Erythroblast (primary cell): Measurements from ENCODE around the gene OR6V1.
"Not testable (repeated sequence)": the region's sequence is repeated elsewhere in the genome, so short reads cannot be mapped to it uniquely, and the experiment has no call there.

Experiments used
- DNase-seq, 2 experiments: peaks; one replicate each; lab custom pipeline; 2025; lab: John Stamatoyannopoulos, UW
- GATA1 ChIP-seq: IDR thresholded peaks from 2 replicates; pipeline ENCODE4 v1.6.1; 2011; ENCODE audit warnings: low read depth, mild to moderate bottlenecking, control low read depth, low read length, moderate library complexity
- POLR2A ChIP-seq: IDR thresholded peaks from 2 replicates; pipeline ENCODE4 v1.6.1; 2011; ENCODE audit warnings: mild to moderate bottlenecking, low read length

Gene OR6V1

GRCh38 chr7:143054621-143055020 lies 2.5 kb downstream of the OR6V1 start:
- no peak for TF ChIP-seq GATA1
- no peak for TF ChIP-seq POLR2A
- DNase-seq: no peak

- TF ChIP-seq POLR2A (no peak), GATA1 (no peak)
- DNase-seq: no peak
These were observed 3.6 kb downstream of the OR6V1 start for GRCh38 chr7:143055754-143056153.

GRCh38 chr7:143063741-143064140 lies 11.6 kb downstream of the OR6V1 start:
- TF ChIP-seq GATA1: no peak
- no peak for DNase-seq

GRCh38 chr7:143068446-143068845 lies 16.3 kb downstream of the OR6V1 start:
- no peak for DNase-seq
- no peak for TF ChIP-seq POLR2A
- TF ChIP-seq GATA1: no peak

- no peak for DNase-seq
- TF ChIP-seq POLR2A (no peak), GATA1 (no peak)
These were observed 17.9 kb downstream of the OR6V1 start for GRCh38 chr7:143069912-143070500.

- no peak for DNase-seq
- TF ChIP-seq POLR2A (no peak), GATA1 (no peak)
These were observed 21.4 kb downstream of the OR6V1 start for GRCh38 chr7:143073556-143073955.

GRCh38 chr7:143074141-143074540 lies 22.0 kb downstream of the OR6V1 start:
- DNase-seq: no peak
- no peak for TF ChIP-seq GATA1
- TF ChIP-seq POLR2A: no peak

GRCh38 chr7:143085109-143085508 lies 33.0 kb downstream of the OR6V1 start:
- no peak for DNase-seq
- TF ChIP-seq GATA1: no peak
- TF ChIP-seq POLR2A: no peak

GRCh38 chr7:143085610-143086009 lies 33.5 kb downstream of the OR6V1 start:
- DNase-seq: not testable (repeated sequence)

- not testable (repeated sequence) for DNase-seq
These were observed 36.5 kb downstream of the OR6V1 start for GRCh38 chr7:143088549-143089231.

GRCh38 chr7:143096146-143096545 lies 44.0 kb downstream of the OR6V1 start:
- DNase-seq: no peak
- TF ChIP-seq GATA1 (no peak), POLR2A (no peak)

GRCh38 chr7:143099579-143099978 lies 47.4 kb downstream of the OR6V1 start:
- not testable (repeated sequence) for DNase-seq
